Stimulated activated CD4-positive, alpha-beta T cell treated with anti-CD3 and anti-CD28 coated beads, TNF-alpha, amount 100 ng/mL, for 4 hours (primary cell): ENCODE data around the gene TOGARAM1.

Source experiments
- DNase-seq, 3 experiments: peaks; one replicate each; pipeline ENCODE4 v3.0.0-alpha.2; 2020; ENCODE audit warnings: low read depth in 3 of 3

The TOGARAM1 gene

DNA sequence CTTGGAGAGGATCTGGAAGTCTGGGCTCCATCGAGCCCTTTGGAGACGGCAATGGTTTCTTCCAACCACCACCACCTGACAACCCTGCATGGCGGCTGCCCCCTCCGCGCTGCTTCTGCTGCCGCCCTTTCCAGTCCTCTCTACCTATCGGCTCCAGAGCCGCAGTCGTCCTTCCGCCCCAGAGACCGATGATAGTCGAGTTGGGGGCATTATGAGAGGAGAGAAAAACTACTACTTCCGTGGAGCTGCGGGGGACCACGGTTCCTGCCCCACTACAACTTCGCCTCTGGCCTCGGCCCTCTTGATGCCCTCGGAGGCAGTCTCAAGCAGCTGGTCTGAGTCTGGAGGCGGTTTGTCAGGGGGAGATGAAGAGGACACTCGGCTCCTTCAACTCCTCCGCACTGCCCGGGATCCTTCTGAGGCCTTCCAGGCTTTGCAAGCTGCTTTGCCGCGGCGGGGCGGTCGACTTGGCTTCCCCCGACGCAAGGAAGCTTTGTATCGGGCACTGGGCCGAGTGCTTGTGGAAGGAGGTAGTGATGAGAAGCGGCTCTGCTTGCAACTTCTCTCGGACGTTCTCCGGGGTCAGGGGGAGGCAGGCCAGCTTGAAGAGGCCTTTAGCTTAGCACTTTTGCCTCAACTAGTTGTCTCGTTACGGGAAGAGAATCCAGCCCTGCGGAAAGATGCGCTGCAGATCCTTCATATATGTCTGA is 499 bp downstream of the TOGARAM1 start:
- DNase-seq: peak in 2 of 3 experiments; percentile 3 to 5

DNA sequence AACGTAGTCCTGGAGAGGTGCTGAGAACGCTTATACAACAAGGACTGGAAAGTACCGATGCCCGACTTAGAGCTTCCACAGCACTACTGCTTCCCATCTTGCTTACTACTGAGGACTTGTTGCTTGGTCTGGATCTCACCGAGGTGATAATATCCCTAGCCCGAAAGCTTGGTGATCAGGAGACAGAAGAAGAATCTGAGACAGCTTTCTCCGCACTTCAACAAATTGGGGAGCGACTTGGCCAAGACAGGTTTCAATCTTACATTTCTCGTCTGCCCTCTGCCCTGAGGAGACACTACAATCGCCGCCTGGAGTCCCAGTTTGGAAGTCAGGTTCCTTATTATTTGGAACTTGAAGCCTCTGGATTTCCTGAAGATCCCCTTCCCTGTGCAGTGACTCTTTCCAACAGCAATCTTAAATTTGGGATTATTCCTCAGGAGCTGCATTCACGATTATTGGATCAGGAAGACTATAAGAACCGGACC is 1.1 kb downstream of the TOGARAM1 start:
- DNase-seq: no peak

DNA sequence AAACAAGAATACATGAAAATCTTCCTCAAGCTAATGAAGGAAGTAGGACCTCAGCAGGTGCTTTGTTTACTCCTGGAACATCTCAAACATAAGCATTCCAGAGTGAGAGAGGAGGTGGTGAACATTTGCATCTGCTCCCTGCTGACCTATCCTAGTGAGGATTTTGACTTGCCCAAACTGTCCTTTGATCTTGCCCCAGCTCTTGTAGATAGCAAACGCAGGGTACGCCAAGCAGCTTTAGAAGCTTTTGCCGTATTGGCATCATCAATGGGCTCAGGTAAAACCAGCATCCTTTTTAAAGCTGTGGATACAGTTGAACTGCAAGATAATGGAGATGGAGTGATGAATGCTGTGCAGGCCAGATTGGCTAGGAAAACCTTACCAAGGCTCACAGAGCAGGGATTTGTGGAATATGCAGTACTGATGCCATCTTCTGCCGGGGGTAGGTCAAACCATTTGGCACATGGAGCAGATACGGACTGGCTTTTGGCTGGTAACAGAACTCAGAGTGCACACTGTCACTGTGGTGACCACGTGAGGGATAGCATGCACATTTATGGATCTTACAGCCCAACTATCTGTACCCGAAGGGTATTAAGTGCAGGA is 1.9 kb downstream of the TOGARAM1 start:
- DNase-seq: no peak

DNA sequence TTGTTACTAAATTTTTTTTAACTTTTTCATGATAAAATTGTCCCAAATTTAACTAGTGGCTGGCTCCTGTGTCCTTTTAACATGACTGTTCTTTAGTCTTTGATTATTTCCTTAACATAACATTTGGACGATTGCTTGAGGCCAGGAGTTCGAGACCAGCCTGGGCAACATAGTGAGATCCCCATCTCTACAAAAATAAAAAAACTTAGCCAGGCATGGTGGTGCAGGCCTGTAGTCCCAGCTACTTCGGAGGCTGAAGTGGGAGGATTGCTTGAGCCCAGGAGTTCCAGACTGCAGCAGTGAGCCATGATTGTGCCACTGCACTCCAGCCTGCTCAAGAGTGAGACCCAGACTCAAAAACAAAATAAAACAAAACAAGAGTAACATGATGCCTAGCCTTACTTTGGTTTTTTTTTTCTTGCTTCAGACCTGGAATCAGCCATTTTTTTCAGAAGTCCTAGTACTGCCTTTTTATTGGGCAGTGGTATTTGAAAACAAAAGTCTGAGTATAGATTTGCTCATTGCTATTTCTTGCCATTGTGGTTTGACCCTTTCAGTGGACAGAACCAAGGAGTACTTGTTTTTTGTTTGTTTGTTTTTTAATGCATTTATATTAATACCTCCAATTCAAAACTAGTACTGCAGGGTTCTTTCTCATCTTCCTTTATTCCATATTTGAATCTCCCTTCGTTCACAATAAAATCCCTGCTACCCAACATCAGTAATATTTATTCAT is 4.8 kb downstream of the TOGARAM1 start:
- DNase-seq: no peak

DNA sequence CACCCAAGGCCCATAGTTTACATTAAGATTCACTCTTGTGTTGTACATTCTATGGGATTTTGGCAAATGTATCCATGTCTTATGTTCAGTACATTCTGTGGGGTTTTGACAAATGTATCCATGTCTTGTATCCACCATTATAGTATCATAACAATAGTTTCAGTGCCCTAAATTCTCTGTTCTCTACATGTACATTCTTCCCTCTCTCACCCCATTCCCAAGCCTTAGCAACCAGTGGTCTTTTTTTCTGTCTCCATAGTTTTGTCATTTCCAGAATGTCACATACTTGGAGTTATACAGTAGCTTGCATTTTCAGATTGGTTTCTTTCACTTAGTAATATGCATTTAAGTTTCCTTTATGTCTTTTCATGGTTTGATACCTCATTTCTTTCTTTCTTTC is 6.7 kb downstream of the TOGARAM1 start:
- DNase-seq: no peak

DNA sequence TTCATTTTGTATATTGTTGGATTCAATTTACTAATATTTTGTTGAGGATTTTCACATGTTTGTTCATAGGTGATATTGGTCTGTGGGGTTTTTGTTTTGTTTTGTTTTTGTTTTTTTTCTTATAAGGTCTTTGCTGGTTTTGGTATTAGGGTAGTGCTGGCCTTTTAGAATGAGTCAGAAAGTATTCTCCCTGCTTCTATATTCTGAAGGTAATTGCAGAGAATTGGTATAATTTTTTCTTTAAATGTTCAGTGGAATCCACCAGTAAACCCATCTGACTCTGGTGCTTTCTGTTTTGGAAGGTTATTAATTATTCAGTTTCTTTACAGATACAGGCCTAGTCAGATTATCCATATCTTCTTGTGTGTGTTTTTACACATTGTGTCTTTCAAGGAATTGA is 8.9 kb downstream of the TOGARAM1 start:
- DNase-seq: no peak

DNA sequence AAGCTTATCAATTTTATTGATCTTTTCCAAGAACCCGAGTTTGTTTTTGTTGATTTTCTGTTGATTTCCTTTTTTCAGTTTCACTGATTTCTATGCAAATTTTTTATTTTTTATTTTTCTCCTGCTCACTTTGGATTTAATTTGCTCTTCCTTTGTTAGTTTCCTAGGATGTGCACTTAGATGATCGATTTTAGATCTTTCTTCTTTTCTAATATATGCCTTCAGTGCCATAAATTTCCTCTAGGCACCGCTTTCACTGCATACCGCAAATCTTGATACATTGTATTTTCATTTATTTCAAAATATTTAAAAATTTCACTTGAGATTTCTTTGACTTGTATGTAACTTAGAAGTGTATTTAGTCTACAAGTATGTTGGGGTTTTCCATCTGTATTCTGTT is 9.5 kb downstream of the TOGARAM1 start:
- no peak for DNase-seq

DNA sequence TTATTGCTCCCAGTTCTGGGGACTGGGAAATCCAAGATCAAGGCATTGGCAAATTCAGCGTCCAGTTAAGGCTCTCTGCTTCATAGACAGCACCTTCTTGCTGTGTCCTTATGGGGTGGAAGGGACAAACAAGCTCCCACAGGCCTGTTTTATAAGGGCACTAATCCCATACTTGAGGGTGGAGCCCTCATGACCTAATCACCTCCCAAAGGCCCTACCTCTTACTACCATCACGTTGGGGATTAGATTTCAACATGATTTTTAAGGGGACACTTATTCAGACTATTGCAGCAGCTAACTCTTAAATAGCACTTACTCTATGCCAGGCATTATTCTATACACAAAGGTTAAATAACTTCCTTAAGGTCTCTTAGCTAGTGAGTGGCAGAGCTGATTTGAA is 17.3 kb downstream of the TOGARAM1 start:
- no peak for DNase-seq

DNA sequence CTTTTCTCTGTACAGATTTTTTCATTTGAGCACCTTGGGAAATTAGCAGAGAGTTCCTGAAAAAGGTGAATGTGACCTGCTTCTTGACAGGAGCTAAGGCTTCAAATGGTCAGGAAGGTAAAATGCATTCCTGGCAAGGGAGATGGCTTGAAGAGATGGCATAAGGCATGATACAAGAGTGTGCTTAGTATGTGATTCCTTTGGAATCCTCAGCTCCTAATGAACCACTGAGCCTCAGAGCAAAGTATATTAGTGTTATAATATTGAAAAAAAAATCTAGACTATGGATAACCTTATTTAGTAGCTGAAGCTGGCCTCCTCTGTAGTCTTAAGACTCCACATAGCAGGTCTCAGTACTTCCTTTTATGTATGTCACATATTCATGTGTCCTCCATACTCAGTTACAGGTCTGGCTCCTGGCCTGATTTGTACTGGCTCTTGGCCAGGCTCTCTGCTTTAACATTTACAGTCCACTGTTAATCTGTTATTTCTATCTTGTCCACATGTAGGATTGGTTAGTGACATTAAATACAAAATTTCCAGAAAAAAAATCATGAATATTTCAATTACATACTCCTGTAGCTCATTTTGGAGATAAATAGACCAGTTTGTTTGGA is 17.9 kb downstream of the TOGARAM1 start:
- DNase-seq: no peak

DNA sequence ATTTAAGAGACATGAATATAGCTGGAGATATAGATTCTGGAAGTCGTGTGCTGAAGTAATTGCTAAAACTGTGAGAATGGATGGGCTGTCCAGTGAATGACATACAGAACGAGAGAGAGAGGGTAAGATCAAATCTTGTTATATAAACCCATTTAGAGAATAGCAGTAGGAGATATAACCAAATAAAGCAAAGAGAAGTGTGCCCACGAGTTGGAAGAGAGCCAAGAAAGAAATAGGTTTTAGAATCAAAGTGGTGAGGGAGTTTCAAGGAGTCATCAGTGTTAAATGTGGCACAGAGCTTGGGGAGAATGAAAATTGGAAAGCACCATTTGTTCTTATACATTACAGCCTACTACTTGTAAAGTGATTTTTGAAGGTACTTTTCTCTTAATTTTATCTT is 19.2 kb downstream of the TOGARAM1 start:
- DNase-seq: no peak

DNA sequence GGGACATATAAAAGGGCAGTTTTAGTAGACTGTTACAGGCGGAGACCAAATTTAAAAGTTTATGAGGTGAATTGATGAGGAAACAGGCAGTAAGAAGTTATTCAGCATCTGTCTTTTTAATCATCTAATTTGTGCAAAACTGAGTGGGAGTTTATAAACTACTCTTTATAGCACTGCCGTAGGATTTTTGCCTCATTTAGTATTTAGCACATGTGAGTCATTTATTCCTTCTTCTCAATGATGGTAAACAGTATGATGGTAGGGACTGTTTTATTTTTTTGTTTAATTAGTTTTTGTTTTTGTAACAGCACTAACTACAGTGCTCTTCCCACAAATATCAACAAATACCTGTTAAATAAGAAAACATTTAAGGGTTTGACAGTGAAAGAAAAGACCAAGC is 20.6 kb downstream of the TOGARAM1 start:
- no peak for DNase-seq

DNA sequence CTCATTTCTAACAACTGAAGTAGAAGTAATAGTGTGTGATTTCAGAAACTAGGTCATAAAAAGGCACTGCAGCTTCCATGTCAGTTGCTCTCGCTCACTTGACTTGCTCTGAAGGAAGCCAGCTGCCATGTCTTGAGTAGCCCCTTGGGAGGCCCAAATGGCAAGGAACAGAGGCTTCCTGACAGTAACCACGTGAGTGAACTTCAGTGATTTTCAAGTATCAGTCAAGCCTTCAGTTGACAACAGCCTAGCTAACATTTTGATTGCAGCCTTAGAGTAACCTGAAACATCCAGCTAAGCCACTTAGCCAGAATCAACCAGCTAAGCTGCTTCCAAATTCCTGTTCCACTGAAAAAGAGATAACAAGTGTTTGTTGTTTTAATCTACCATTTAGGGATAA is 26.7 kb downstream of the TOGARAM1 start:
- DNase-seq: no peak

DNA sequence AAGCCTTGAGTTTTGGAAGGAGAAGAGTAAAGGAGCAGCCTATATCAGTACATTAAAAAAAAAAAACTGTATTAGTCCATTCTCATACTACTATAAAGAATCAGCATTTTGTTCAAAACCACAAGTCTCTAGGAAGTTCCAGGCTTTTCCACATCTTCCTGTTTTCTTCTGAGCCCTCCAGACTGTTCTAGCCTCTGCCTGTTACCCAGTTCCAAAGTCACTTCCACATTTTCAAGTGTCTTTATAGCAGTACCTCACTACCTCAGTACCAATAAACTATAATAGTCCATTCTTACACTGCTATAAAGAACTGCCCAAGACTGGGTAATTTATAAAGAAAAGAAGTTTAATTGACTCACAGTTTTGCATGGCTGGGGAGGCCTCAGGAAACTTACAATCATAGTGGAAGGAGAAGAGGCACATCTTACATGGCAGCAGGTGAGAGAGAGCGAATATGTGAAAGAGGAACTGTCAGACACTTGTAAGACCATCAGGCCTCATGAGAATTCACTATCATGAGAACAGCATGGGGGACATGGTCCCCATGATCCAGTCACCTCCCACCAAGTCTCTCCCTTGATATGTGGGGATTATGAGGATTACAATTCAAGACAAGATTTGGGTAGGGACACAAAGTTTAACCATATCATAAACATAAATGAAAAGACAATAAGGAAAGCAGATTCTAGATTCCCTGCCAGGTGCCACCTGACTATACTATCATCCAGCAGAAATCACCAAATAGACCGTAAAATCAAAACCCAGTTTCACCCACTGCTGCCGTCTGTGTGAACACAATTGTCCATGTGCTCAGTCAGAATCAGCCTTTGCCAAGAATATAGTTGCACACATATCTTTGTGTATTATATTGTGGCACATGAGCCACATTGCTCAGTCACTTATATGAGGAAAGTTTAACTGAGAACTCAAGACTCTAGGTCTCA is 27.8 kb downstream of the TOGARAM1 start:
- no peak for DNase-seq

DNA sequence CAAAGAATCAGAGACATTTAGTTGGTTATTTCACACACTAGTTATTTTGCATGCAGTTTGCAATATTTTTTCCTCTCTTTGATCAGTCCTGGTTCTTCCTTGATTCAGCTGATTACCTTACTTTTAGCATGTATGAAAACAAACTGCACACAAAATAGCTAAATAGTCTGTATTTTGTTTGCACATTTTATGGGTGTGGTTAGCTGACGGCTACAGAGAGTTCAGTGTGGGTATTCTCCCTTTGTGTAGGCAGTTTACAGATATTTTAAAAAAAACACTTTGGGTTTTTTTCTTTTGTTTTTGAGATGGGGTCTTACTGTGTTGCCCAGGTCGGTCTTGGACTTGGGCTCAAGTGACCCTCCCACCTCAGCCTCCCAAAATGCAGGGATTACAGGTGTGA is 28.5 kb downstream of the TOGARAM1 start:
- DNase-seq: no peak

DNA sequence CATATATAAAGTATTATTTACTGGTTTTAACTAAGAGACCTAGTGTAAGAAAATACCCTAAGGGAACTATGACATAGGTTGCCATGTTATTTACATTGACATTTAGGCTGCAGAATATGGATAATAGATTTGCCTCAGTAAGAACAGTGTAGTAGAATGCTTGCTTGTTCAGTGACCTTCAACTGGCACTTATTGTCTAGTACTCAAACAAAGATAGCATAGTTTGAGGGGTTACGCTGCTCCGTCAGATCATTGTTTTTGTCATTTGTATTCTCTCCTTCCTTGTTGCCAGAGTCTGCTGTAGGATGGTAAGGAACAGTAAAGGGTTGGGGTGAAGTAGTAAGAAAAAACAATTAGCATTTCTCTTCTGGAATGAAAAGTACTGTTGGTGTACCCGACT is 33.2 kb downstream of the TOGARAM1 start:
- no peak for DNase-seq

DNA sequence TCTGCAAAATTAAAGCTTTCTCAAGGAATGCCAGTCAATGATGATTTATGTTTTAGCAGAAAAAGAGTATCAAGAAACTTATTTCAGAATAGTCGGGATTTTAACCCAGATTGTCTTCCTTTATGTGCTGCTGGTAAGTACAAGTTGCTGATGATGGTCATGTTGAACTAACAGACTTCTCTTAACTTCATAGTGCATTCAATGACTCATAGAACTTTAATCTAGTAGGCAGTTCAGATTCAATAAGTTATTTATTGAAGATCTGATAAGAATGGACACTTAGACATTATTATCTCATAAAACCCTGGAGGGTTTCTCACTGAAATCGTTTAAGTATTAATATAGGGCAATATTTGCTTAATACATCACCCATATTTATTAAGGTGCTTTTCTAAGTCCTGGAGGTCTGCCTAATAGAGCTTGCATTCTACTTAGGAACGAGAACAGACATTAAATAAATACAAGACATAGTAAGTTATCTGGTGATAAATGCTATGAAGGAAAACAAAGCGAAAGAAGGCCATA is 33.8 kb downstream of the TOGARAM1 start:
- DNase-seq: no peak

DNA sequence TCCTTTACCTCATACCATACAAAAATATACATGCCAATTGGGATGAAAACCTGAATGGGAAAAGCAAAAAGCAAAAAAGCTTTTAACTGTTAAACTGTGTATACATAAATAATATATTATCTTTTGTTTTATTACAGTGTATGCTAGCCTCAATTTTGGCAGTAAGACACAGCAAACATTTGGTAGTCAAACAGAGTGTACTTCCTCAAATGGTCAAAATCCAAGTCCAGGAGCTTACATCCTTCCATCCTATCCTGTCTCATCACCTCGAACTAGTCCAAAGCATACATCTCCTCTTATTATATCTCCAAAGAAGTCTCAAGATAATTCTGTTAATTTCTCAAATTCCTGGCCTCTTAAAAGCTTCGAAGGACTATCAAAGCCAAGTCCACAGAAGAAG is 41.9 kb downstream of the TOGARAM1 start:
- DNase-seq: no peak

DNA sequence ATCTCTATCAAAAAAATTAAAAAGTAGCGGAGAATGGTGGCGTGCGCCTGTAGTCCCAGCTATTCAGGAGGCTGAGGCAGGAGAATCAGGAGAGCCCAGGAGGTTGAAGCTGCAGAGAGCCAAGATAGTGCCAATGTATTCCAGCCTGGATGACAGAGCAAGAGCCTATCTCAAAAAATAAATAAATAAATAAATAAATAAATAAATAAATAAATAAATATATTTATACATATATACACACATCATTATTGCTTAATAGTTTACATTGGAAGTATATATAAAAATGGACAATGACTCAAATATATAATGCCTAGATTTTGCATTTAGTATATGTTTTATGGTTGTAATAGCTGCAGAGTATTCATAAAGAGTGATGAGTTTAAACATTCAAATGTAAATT is 53.1 kb downstream of the TOGARAM1 start:
- DNase-seq: no peak

DNA sequence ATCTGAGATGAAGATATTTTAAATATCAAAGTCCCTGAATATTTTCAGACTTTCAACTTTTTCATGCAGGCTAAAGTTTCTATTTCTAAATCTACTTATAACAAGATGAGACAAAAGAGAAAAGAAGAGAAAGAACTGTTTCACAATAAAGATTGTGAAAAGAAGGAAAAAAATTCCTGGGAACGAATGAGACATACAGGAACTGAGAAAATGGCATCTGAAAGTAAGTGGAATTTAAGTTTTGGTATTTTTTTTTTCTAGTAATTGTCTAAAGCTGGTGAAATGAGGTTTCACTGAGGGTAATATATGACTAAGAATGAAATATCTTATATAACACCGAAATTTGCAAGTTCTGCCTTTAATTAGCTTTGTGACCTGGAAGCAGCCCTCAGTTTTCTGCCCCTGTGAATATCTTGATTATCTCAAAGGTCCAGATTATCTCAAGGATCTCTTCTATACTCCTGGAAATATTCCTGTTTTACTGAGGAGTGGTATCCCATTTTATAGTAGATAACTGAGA is 66.2 kb downstream of the TOGARAM1 start:
- DNase-seq: no peak

DNA sequence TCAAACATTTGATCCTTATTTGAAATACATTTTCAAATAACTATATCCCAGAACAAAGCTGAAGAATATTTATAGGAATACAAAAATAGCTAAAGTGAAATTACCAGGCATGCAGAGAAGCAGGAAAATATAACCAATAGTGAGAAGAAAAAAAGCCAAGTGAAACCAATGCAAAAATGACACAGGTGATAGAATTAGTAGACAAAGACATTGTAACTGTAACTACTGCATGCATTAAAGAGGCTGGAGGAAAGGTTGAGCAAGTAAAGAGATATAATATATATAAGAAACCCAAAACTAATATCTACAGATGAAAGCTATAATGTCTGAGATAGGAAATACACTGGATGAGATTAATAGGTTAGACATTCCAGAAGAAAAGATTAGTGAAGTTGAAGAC is 72.7 kb downstream of the TOGARAM1 start:
- no peak for DNase-seq

DNA sequence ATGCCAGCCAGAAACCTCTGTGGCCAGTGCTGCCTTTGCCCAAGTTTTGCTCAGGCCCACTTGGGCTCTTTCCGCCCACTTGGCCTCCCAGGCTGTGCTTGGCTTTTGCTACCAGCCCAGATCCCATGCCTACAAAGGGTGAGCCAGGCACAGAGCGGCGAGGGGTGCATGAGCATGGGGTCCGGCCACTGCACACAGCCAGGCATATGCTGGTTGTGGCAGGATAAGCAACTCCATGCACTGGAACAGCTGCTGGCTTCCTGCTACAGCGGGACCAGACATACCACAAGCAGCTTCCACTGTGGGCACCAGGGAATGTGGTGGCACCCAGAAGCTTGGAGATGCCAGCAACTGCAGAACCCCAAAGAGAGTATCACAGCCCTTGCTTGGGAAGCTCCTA is 76.3 kb downstream of the TOGARAM1 start:
- DNase-seq: no peak
